T-helper 1 cell treated with Interleukin-12 subunit alpha and Interleukin-12 subunit beta and Interleukin-4 antibody, amounts not matched to agents 30 ng/mL and 1 ng/mL, for 36 hours (primary cell): ENCODE measurements around the gene FOXE3. TPM values are rescaled to one million over a fixed set of nuclear protein-coding genes. Genes with fewer than 3 reads are reported as not detected.
"Not testable (repeated sequence)": the region's sequence is repeated elsewhere in the genome, so short reads cannot be mapped to it uniquely, and the experiment has no call there.

ENCODE experiments used
- intact Hi-C: fragments of 100-400 bp; cut with micrococcal nuclease; formaldehyde crosslinking; loops from one replicate; pipeline ENCODE4 v1.15.1; 2024
- total RNA-seq: library from RNA; stranded (reverse); gene quantifications from 2 replicates; pipeline ENCODE4 v1.2.3, GENCODE V29; 2022

Gene FOXE3
- total RNA-seq, 1 donor from 2014 or later, result not detected

GRCh38 chr1:47444562-47445465, 28.7 kb downstream of the FOXE3 start:
- intact Hi-C loops, result loop anchor here (1.0 to 2.0 kb wide), 2 partner anchors 9 to 214 kb away; no protein-coding TSS in a partner anchor

GRCh38 chr1:47445823-47446550, 29.9 kb downstream of the FOXE3 start:
- intact Hi-C loops, result loop anchor here (2.0 kb wide), 1 partner anchor 215 kb away; no protein-coding TSS in a partner anchor

- intact Hi-C loops, result no loop called here
Measured at GRCh38 chr1:47448462-47449222, 32.6 kb downstream of the FOXE3 start.

- intact Hi-C loops, result no loop called here
Measured at GRCh38 chr1:47449822-47450552, 33.9 kb downstream of the FOXE3 start.

- intact Hi-C loops, result no loop called here
Measured at GRCh38 chr1:47450606-47451005, 34.5 kb downstream of the FOXE3 start.

- intact Hi-C loops, result no loop called here
Measured at GRCh38 chr1:47452426-47452825, 36.3 kb downstream of the FOXE3 start.

GRCh38 chr1:47453910-47454309, 37.8 kb downstream of the FOXE3 start:
- intact Hi-C loops, result not testable (repeated sequence)

- intact Hi-C loops, result no loop called here
Measured at GRCh38 chr1:47456250-47456649, 40.2 kb downstream of the FOXE3 start.

- intact Hi-C loops, result not testable (repeated sequence)
Measured at GRCh38 chr1:47457547-47457946, 41.5 kb downstream of the FOXE3 start.

GRCh38 chr1:47459253-47459788, 43.2 kb downstream of the FOXE3 start:
- intact Hi-C loops, result no loop called here

GRCh38 chr1:47460040-47460439, 44.0 kb downstream of the FOXE3 start:
- intact Hi-C loops, result no loop called here

GRCh38 chr1:47460456-47460855, 44.4 kb downstream of the FOXE3 start:
- intact Hi-C loops, result no loop called here

- intact Hi-C loops, result no loop called here
Measured at GRCh38 chr1:47465605-47466004, 49.5 kb downstream of the FOXE3 start.

Other genes with a start within 250 kb of the FOXE3 start
- not detected in 2 replicates for gene PDZK1IP1, start 226.2 kb upstream of the FOXE3 start, total RNA-seq
- not detected in 2 replicates for gene TAL1, start 184.1 kb upstream of the FOXE3 start, total RNA-seq
- gene STIL, start 102.1 kb upstream of the FOXE3 start, total RNA-seq, result 28.4 and 32.0 TPM in 2 replicates
- 98.2 and 101 TPM in 2 replicates for gene CMPK1, start 82.5 kb upstream of the FOXE3 start, total RNA-seq
- gene FOXD2, start 21.8 kb downstream of the FOXE3 start, total RNA-seq, result 0.20 and 0.27 TPM in 2 replicates